ENCODE measurements around the gene MTG1.

DNA sequence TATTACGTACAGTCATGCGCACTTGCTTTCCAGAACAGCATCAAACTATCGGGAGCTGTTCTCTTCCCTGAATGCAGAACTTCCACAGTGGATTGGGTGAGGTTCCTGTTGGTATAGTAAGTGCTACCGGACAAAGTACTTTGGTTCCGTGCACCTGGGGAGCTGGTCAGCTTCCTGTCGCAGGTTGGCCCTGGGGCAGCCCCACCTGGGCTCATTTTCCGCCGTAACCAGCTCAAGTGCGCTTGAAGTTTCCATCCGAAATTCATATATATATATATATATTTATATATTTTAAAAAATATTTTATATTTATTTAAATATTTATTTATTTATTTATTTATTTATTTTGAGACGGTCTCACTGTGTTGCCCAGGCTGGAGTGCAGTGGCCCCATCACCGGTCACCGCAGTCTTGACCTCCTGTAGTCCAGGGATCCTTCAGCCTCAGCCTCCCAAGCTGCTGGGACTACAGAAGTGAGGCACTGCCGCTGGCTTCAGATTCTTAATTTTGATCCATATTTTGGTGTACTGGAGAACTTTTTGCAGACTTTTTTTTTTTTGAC lies 66.3 kb downstream of the MTG1 start:
- no peak for TF ChIP-seq CTCF (IDR thresholded peaks at IDR 0.05)
- TF ChIP-seq POLR2A (IDR thresholded peaks at IDR 0.05), result no peak

Measured in esophagus squamous epithelium (tissue), 4 donors.